Stimulated activated CD8-positive, alpha-beta memory T cell treated with anti-CD3 and anti-CD28 coated beads, Interleukin-7, amount 100 ng/mL, for 4 hours (primary cell): ENCODE results near the gene MEIS2.

ENCODE experiments used
- DNase-seq, 2 donors: peaks; one replicate each; pipeline ENCODE4 v3.0.0-alpha.2; 2020; ENCODE audit warnings: low read depth in 2 of 2

MEIS2 gene

DNA sequence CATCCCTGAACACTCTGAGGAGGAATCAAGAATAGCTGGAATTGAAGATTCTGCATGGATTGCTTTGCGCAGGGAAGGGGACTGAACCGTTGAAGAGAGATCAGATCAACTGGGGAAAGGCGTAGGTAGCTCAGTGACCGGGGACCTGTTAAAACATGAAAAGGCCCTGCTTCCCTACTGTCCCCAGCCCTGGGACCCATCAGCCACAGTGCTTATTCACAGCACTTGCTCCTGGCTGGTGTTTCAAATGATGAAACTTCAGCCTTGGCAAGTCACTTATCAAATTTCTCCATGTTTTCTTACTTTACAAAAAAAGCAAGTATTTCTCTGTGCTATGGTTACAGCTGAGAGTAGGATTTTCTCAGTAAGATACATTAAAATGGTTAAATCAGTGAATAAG, 199.3 kb downstream of the MEIS2 start:
- no peak for DNase-seq

DNA sequence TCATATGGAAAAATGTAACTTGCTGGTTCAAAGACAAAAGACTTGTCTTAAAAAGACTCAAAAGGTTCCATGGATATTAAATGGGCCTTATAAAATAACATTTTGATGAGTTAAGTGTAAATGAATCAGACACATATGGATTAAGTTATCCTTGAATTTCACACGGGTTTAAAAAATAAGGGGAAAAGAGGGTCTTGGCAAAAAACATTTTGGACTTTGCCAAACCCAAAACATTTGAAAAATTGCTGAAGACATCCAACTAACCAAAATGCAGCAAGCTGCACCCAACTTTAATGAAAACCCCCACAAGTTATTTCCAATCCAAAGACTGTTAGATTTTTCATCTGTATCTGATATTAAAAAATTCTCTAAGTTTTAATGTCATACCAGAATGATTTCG, 200.7 kb downstream of the MEIS2 start:
- no peak for DNase-seq

DNA sequence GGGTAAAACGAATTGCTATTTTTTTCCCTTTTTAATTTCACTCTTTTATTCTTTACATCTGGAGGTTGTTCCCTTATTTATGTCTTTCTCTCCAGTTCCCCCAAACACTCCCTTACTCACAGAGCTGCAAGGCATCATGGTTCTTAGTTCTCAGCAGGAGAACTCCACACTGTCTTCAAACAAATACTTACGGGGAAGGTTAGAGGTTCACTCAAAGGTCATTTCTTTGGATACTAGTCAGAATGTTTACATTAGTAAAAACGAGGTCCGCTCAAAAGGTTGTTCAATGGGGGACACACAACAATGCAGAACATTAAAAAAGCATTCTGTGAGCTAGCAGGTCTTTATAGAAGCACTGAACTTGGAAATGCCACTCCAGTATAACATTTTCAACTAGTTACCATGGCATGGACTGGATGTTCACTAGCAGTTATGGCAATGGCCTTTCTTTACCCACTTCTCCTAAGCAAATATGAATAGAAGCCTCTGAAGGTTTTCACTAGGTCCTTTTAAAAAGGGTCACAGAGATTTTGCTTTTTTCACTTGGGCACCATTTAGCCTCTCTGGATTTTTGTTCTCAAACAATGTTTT, 201.7 kb downstream of the MEIS2 start:
- no peak for DNase-seq

DNA sequence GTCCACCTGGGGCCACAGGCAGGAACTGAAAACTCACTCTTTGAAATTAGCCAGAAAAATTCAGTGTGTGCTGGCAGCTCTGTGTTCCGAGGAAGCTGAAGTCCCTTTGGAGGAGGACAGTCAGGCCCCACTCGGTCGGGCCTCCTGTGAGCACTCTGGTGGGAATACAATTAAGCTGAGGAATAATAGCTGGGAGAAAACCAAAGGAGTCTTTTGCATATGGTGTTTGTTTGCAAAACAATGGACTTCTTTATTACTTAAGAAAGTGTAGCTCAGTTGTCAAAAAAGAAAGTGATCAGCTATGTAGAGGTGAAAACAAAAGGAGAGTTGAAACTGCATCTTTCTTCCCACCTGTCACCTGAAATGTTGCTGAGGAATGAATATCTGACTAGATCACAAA, 202.5 kb downstream of the MEIS2 start:
- no peak for DNase-seq

DNA sequence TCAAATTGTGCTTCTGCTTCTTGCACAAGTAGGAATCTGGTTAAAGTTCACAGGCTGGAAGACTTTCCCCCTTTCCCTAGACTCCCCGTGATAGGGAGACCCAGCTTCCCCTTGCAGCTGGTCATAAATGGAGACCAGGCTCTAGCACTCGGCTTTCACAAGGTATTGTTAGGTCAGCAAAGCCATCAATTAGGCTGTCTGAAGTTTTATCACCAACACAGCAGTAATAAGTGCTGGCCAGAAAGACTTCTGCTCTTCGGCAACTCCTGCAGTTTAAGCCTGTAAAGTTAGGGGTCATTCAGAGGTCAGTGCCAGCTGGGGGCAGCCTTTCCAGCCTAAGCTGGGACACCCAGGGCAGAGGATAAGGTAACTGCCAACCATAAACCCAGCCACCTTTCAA, 203.4 kb downstream of the MEIS2 start:
- DNase-seq = no peak

DNA sequence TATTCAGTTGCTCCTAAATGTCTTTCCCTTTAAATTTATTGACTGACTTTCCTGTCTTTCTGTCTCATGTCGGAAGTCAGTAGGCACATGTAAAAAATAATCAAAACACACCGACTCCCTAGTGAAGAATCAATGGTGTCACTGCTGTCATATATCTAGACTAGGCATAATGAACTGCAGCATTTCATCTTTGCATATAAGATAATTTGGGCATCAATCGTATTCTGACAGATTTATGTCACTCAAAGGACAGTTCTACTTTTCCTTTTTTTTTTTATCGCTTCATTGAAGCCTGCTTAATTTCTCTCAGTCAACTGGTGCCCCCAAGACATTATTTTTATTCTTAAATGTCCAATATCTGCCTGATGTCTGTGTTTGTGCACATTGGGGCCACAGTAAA, 206.3 kb downstream of the MEIS2 start:
- DNase-seq = no peak

DNA sequence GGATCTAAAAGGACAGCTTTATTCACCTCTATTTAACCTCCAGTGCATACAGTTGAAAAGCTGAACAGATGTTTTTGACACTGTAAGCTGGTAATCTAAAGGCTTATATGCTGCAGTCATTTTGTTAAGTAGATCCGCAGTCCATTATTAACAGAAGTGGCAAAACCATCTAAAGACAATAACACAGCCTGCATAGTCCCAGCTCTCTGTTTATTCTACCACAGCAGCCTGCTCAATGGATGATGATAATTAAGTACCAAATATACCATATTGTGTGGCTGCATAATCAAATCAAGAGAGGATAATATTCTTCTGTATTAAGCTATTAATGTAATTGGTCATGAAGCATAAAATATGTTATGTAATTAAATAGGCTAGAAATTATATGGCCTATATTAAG, 207.1 kb downstream of the MEIS2 start:
- DNase-seq = no peak

DNA sequence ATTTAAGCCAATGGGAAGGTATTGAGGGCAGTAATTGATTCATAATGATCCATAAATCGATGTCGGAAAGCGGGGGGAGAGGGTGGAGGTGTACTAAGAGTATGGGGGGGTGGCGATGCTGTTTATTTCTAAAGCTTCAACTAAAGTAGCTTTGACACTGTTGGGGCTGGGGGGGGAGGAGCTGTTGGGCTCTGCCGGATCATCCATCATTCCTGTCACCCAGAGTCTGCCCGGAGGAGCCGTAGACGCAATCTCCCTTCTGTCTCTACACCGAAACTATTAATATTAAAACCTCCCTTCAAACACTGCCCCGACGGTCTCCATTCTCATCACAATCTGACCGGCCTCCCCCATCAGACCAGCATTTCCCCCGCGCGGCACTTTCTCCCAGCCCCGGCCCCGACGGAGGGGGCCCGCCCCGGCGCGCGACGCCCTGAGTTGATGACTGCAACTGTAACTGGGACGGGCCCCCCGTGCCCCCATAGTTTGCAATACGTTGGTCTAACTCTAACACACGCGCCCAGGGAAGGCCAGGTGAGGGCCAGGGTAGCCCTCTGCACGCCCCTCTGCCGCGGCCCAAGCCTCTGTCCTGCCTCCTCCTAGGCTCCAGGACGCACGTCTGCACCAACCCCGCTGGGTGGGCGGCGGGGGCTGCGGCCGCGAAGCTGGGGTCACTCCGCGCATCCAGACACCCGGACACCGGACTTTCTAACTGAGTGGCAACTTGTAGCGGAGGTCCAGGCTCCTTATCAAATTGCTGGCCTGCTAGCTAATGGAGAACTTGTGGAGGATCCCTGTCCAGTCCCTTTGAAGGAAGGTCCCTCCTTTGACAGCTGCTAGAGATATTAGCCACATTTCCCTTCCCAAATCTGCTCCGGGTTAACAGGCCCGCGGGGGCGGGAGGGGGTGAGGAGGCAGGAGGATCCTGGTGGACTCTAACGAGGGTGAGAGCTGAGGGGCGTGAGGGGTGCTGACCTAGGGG, 212.0 kb downstream of the MEIS2 start:
- DNase-seq = no peak

DNA sequence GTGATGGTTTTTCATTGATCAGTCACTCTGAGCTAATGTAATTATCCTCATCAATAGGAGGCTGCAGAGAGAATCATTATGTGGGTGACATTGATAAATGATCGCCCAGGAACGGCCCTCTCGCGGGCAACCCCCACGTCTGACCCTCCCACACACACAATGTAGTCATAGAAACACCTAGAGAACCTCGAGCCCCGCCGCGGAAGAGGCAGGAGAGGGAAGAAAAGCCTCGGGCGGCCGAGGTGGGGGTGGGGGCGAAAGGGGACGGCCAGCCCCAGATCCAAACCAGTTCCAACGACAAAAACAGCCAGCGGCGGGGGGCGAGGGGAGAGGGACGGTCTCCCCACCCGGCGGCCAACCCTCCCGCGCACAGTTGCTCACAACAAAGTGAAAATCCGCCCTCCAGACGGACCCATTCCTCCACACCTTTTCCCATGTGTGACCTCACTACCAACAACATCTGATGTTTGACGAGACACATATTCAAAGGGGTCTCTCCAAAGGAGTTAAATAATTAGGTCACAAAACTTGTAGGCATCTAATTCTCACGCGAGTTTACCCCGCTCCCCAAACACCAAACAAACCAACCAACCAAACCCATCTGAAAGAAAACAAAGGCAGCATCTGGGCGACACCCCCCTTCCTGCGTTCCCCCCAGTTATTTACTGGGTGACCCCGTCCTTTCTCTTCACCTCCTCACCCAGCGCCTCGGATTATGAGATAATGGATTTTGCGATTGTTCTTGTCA, 213.0 kb downstream of the MEIS2 start:
- DNase-seq = no peak

DNA sequence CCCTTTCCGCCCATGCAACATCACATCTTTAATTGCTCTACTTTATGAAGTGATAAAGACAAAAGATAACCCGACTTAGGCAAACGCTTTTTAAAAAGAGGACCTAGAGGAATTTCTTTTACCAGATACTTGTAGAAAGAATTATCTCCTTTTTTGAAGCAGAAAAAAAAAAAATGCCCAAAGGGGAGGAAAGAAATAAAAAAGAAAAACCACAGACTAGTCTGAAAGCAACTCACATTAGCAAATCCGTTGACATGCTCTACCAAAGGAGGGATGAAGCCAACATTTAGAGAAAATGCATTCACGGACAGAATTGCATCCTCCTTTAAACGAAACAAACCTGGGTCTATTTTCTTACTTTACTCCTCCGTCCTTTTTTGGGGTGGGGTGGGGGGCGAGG, 213.6 kb downstream of the MEIS2 start:
- no peak for DNase-seq

DNA sequence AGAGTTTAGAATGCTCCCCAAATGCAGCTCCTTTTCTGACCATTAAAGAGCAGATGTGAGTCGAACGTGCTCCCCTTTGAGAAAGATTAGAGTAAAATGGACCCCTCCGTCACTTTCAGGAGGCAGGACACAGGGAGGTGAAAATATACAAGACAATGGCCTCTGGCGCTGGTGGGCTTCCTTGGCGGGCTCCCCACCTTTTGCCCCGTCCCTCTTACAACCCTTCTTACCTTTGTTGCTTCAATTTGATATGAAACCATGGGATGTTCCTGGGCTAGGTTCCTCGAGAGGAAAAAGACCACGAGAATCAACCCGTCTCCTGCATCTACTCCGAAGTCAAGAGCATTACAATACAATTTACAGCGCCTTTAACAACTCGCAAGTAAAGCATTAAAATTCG, 214.2 kb downstream of the MEIS2 start:
- DNase-seq = no peak

DNA sequence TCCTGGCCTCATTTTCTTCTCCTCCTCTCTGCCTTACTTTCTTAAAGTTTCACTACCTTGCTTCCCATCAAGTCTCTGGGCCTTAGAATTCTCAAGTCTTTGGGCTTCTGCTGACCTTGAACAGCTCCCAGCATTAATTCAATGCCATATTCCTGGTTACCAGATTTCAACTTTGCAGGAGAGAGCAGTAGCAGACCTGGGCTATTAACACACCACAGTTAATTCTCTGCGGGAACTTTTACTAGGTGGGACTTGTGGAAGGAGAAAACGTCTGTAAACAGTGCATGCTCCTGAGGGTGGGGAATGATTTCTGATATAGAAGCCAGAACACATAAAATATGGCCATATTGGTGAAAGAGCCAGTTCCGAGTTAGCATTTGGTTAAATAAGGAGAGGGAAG, 214.6 kb downstream of the MEIS2 start:
- DNase-seq = no peak

DNA sequence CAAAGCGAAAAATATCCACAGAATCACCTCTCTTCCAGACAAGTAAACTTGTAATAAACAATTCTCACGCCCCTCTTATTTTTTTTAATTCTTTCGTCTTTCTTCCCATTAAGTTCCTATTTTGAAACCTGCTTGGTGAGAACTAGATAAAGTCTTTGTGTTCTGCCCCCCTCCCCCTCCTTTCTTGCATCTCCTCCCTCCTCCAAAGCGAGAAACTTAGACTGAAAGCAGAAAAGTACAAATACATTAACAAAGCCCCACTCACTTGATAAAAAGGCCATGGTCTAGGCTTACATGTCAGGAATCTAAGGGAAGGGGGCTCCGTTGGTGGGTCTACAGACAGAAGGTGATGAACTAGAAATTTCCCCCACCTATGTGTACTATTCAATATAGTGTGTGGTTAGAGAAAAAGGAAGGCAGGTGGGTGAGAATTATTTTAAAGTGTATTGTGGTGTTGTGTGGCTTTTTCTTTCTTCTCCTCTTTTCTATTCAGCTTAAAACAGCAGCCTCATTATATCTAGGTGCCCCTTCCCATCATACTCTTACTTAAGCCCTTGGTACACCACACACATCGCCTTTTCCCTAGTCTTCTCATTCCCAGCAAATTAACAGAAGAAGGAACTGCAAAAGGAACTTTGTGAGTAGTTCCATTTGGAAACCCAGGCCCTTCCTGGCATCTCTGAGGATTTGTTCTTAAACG, 215.3 kb downstream of the MEIS2 start:
- no peak for DNase-seq

DNA sequence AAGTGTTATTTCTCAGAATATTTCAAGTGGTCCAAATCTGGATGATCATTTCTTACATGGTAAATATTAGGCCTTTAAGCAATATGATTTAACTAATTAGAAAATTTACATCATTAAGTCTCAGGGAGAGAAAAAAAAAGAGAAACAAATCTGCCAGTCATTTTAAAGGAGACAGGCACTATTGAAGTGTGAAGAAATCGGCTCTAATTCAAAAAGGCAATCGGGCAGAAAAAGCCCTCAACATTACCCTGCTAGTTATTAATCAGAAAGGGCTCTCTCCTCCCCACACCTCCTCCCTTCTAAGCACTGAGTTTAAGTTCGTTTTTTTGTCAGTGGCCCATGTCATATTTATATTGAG, 215.9 kb downstream of the MEIS2 start:
- DNase-seq = no peak

DNA sequence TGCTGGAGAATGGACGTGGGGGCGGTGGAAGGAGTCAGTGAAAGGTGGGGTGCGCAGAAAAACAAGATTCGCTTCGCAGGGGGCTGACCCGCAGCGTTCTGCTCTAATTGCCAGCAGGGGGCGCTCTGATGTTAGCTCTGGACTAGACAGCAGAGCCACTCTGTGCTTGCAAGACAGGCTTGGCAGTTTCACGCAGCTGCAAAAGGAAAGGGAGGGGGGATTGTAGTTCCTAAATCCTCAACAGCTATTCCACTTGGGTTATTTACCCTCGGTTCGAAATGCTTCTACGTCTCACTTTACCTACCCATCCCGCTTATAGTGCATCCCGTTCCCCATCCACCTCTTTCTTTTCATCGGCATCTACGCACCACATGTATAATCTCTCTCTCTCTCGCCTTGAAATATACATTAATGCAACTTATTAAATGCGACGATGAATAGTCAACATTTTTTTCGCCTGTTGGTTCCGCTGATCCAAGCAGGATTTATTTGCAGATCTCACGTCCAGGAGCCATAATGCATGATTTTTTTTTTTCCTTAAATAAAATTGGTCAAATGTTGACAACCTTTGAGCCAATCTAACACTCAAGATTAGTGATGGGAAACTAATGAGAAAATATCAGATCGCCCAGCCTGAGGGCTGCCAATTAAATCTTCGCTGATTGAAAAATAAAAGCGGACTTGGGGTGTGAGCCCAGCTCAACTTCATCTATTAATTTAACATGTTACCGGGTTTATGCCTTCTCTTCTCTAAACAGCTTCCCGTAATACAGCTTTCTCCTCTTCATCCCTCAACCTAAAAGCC, 216.4 kb downstream of the MEIS2 start:
- DNase-seq = peak in 1 of 2 donors; percentile 7

DNA sequence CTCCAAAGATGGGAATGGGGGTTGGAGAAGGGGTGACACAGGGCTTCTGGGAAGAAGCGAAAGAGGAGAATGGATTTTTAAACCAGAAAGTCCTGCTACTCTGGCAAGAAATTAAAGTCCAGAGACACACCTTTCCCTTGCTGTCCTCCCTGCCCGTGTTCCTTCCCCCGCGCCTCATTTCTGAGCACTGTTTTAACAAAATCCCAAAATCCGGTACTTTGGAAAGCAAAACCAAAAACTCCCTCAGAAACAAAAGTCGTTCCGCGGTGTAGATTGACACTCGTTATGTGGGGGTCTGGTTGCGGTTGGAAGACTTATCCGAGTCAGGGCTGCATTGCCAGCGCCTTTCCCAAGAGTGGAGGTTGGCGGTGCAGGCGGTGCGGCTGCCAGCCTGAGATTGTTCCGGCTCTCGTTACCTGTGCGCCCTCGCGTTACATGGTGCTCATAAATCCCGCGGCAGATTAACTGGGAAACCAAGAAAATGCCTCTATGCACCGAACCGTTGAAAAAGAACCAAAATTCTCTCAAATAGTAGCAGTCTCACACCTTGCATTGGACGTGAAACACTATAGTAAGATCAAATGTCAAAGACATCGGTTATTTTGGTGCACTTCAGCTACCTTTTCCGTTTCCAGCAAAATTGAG, 217.7 kb downstream of the MEIS2 start:
- no peak for DNase-seq

DNA sequence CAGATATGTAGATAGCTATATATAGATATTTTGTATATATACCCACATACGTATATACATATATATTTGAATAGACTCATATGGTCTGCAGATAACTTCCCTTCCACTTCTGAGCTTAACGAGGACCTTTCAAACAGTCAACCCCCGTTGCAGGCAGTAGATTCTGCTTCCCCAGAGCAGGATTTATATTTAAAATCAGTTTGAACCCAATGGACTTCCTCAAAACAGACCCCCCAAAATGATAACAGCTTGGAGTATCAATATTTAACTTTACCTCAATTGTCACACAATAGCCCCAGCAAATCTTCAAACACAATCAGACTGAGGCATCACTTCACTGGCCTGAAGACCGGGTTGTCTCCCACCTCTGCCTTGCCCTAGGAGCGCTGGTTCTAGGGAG, 218.3 kb downstream of the MEIS2 start:
- no peak for DNase-seq

DNA sequence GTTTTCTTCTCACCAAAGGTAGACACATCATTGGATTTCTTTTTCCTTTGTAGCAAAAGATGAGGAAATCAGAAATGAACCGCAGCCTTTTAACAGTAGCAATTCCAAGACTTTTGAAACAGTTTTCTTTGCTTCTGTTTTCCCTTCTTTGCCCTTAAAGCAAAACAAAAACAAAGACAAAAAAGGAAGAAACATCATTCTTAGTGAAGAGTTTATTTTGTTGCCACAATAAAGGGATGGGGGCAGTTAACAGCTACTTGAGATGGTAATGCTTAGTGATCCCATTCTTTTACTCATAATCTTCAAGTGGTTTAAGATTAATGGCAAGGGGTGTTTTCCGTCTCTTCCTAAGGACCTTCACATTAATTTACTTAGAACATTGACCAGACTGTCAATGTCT, 218.8 kb downstream of the MEIS2 start:
- no peak for DNase-seq

DNA sequence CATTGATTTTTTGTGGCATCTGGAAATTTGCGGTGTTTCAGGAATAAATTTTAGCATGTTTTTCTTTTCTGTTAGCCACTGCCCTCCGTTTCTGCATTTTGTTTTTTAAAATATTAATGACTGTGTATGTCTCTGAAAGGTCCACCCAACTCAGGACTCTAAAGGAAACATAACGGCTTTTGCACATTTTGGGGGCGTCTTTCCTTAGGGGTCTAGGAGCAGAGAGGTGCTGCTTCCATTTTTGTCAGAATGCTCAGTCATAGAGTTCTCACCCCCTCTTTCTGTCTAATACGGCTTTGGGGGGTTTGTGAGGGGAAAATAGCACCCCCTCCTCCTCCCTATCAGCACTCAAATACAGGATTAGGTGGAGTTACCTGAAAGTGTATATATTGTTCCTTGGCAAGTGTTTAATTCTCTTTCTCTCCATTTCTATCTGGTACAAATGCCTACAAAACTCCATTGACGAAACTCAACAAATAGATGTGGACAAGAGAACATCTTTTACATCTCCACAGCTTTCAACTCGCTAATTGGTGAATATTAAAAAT, 219.4 kb downstream of the MEIS2 start:
- DNase-seq = no peak

DNA sequence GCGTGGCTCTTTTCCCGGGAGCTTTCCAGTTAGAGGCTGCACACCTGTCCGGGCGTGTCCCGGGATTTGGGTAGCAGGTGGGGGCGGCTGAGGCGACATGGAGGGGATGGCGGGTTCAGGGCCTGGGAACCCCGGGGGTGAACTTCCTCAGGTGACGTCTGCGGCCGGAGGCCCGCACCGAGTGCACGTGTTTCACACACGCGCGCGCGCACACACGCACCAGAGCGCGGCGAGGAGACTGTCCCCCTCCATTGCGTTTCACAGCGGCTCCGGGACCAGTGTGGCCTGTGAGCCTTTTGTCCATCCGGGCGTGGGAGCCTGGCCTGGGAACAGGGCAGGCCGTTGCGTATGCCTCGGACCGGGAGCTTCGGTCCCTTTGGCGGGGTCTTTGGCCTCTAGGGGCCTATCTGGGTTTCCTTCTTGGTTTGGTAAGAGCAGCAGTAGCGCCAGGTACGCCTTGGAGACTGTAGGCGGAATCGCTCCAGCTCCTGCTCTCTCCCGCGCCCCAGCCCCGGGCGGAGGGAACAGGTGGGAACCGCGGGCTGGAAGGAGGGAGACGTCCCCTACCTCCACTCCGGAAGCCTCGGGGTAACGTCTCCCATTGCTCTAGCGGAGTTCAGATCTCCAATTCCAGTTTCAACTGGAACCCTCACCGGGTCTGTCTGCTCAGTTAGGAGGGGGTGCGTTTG, 220.0 kb downstream of the MEIS2 start:
- no peak for DNase-seq
